GM23248 (cell line): Measurements from ENCODE around the gene SNRNP35. TPM values are rescaled to one million over a fixed set of nuclear protein-coding genes. Genes with fewer than 3 reads are reported as not detected.

Experiments
- DNase-seq: peaks from one replicate; pipeline ENCODE4 v3.0.0-alpha.2; 2015
- H2AFZ ChIP-seq: fragments of 200-600 bp; sonication (generic); 2 replicates; pipeline ENCODE4 v1.6.1; 2016; ENCODE audit warnings: antibody characterized with exemption
- H3F3A ChIP-seq: fragments of 200-600 bp; sonication (generic); 2 replicates; pipeline ENCODE4 v1.6.1; 2016; ENCODE audit warnings: mild to moderate bottlenecking, antibody characterized with exemption, mixed run types; ENCODE audit not compliant: insufficient read depth
- H3K27ac ChIP-seq: fragments of 200-600 bp; sonication (generic); 2 replicates; pipeline ENCODE4 v1.5.1; 2016; ENCODE audit warnings: mild to moderate bottlenecking
- H3K27me3 ChIP-seq: fragments of 200-600 bp; sonication (generic); replicated peaks from 2 replicates; pipeline ENCODE4 v1.6.1; 2016; ENCODE audit warnings: mild to moderate bottlenecking; ENCODE audit not compliant: insufficient read depth
- H3K36me3 ChIP-seq: fragments of 200-600 bp; sonication (generic); 2 replicates; pipeline ENCODE4 v1.6.1; 2016; ENCODE audit warnings: low read depth, mild to moderate bottlenecking
- H3K4me1 ChIP-seq: fragments of 200-600 bp; sonication (generic); 2 replicates; pipeline ENCODE4 v1.6.1; 2016; ENCODE audit warnings: mild to moderate bottlenecking; ENCODE audit not compliant: insufficient read depth
- H3K4me2 ChIP-seq: fragments of 200-600 bp; sonication (generic); one replicate; pipeline ENCODE4 v1.6.1; 2016; ENCODE audit warnings: mild to moderate bottlenecking; ENCODE audit not compliant: unreplicated experiment
- H3K4me3 ChIP-seq: fragments of 200-600 bp; sonication (generic); 2 replicates; pipeline ENCODE4 v1.5.1; 2016; ENCODE audit warnings: mild to moderate bottlenecking
- H3K79me2 ChIP-seq: fragments of 200-600 bp; sonication (generic); 2 replicates; pipeline ENCODE4 v1.6.1; 2016; ENCODE audit warnings: mild to moderate bottlenecking; ENCODE audit not compliant: insufficient read depth
- H3K9ac ChIP-seq: fragments of 200-600 bp; sonication (generic); 2 replicates; pipeline ENCODE4 v1.6.1; 2016; ENCODE audit warnings: mild to moderate bottlenecking
- H3K9me2 ChIP-seq: fragments of 200-600 bp; sonication (generic); 2 replicates; pipeline ENCODE4 v1.6.1; 2016; ENCODE audit warnings: mixed run types, mild to moderate bottlenecking, moderate library complexity; ENCODE audit not compliant: insufficient read depth
- H3K9me3 ChIP-seq: fragments of 200-600 bp; sonication (generic); one replicate; pipeline ENCODE4 v1.6.1; 2017; ENCODE audit warnings: low read depth
- H4K20me1 ChIP-seq: fragments of 200-600 bp; sonication (generic); 2 replicates; pipeline ENCODE4 v1.6.0; 2016; ENCODE audit not compliant: insufficient read depth
- EZH2 ChIP-seq: fragments of 200-600 bp; sonication (generic); IDR thresholded peaks from 2 replicates; pipeline ENCODE4 v1.6.1; 2018; ENCODE audit warnings: antibody characterized with exemption, mild to moderate bottlenecking; ENCODE audit not compliant: insufficient read depth, poor library complexity, severe bottlenecking
- EZH2phosphoT487 ChIP-seq: fragments of 200-600 bp; sonication (generic); IDR thresholded peaks from 2 replicates; pipeline ENCODE4 v1.6.1; 2018; ENCODE audit warnings: antibody characterized with exemption, moderate library complexity, mild to moderate bottlenecking, low read depth; ENCODE audit not compliant: insufficient read depth
- WGBS, 2 experiments: methylation state at CpG; one replicate each; pipeline ENCODE4 v1.1.6; 2015 to 2017; ENCODE audit warnings: low lambda C conversion rate in 2 of 2, low coverage in 1 of 2; ENCODE audit errors: missing lambda C conversion rate in 2 of 2; 5-methylcytosine and 5-hydroxymethylcytosine counted together
- in situ Hi-C: fragments of 300-500 bp; cut with MboI; formaldehyde crosslinking; loops from 2 replicates; pipeline ENCODE4 v1.15.0; 2020
- polyA plus RNA-seq: library from polyadenylated mRNA; unstranded; fragments of >200 nt; fragmentation: Nextera tagmentation; extraction: Ambion mirVana; gene quantifications from 2 replicates; pipeline ENCODE4 v1.2.1, GENCODE V29; 2016
- total RNA-seq: library from RNA; depleted of rRNA; stranded (reverse); fragments of >200 nt; shearing (Covaris generic); gene quantifications from 2 replicates; pipeline ENCODE4 v1.2.3, GENCODE V29; 2014

Gene SNRNP35
- total and polyA plus RNA-seq, 2 experiments from 2014 or later: 9.8 to 17.6 TPM

DNA sequence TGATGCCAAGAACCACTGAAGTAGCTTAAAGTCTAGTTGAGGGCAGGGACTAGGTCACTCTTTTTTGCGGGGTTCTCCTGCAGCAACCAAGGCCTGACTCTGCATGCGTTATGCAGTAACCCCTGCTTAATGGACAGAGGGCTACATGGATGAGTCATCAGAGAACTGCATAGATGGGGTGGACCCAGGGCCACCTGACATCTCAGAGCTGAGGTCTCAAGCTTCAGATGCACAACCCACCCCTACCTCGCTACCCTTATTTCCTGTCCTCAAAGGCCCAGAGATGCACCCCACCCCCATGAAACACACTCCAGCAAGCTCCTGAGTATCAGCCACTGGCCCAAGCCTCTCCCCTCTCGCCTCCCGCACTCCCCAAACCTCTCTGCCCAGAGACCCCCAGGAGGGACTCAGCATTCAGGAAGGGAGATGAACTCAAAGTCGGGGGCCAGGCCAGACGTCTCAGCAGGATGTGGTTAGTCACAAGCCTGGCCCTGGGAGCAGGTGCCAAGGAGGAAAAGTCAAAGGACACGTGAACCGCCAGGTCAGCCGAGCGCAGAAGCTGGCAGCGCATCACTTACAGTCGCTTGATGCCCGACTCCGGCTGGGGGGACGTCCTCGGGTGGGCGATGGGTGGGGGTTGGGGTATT is 25.8 kb downstream of the SNRNP35 start:
- no peak for TF ChIP-seq EZH2
- no peak for TF ChIP-seq EZH2phosphoT487
- H3K9ac ChIP-seq: no peak overlapping the region

DNA sequence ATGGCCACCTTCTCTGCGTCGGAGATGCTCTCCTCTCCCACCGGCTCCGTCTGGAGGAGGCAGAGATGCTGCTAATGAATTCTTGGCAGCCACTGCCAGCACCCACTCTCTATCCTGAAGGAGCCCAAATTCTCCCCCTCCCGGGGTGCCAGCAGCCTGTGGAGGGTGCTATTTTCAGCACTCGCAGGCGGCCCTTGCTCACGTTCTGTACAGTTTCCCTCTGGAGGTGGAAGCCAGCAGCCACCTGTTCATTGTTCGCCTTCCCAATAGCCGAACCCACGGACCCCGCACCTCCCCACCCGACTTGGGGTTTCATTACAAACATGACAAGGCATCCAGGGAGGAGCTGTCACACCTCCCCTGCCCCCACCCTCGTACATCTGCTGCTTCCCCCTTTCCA is 27.8 kb downstream of the SNRNP35 start:
- Histone ChIP-seq H3K9ac (no peak overlapping the region), H4K20me1 (no peaks in the 10 kb centered on the region), H3K4me1 (no peaks in the 10 kb centered on the region), H3F3A (no peaks in the 10 kb centered on the region), H2AFZ (no peak overlapping the region), H3K79me2 (no peaks in the 10 kb centered on the region), H3K27ac (no peak overlapping the region), H3K9me2 (no peaks in the 10 kb centered on the region), H3K9me3 (no peaks in the 10 kb centered on the region), H3K27me3 (no peaks in the 10 kb centered on the region), H3K4me2 (no peak overlapping the region), H3K4me3 (no peak overlapping the region), H3K36me3 (no peaks in the 10 kb centered on the region)
- DNase-seq: no peak
- 77 to 88% methylated on average over 14 of the region's 14 CpGs for WGBS, 2 experiments
- TF ChIP-seq EZH2 (no peak), EZH2phosphoT487 (no peak)
- in situ Hi-C loops: no loop called here

More for the DNA sequence above, 25.8 kb downstream of the SNRNP35 start:
- no peaks in the 10 kb centered on the region for H3K27me3 ChIP-seq
- H3K4me1 ChIP-seq: no peaks in the 10 kb centered on the region
- no peak overlapping the region for H3K4me3 ChIP-seq
- no peaks in the 10 kb centered on the region for H3F3A ChIP-seq
- 77 to 83% methylated on average over 11 to 18 of the region's 18 CpGs for WGBS, 2 experiments
- no peaks in the 10 kb centered on the region for H3K9me2 ChIP-seq
- in situ Hi-C loops: no loop called here
- H3K27ac ChIP-seq: no peak overlapping the region
- H3K36me3 ChIP-seq: no peaks in the 10 kb centered on the region
- no peaks in the 10 kb centered on the region for H3K9me3 ChIP-seq
- no peak for DNase-seq
- H2AFZ ChIP-seq: no peak overlapping the region
- H4K20me1 ChIP-seq: no peaks in the 10 kb centered on the region
- no peaks in the 10 kb centered on the region for H3K79me2 ChIP-seq
- H3K4me2 ChIP-seq: no peak overlapping the region

DNA sequence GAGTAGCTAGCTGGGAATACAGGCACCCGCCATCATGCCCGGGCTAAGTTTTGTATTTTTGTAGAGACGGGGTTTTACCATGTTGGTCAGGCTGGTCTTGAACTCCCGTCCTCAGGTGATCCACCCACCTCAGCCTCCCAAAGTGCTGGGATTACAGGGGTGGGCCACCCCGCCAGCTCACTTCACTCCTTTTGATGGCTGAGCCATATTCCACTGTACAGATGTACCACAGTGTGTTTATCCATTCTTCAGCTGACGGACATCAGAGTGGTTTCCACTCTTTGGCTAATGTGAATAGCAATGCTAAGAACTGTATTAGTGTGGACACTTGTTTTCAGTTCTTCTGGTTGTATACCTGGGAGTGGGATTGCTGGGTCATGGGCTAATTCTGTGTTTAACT is 29.5 kb downstream of the SNRNP35 start:
- in situ Hi-C loops: no loop called here
- no peaks in the 10 kb centered on the region for H3K4me1 ChIP-seq
- no peak for TF ChIP-seq EZH2
- no peak for TF ChIP-seq EZH2phosphoT487

DNA sequence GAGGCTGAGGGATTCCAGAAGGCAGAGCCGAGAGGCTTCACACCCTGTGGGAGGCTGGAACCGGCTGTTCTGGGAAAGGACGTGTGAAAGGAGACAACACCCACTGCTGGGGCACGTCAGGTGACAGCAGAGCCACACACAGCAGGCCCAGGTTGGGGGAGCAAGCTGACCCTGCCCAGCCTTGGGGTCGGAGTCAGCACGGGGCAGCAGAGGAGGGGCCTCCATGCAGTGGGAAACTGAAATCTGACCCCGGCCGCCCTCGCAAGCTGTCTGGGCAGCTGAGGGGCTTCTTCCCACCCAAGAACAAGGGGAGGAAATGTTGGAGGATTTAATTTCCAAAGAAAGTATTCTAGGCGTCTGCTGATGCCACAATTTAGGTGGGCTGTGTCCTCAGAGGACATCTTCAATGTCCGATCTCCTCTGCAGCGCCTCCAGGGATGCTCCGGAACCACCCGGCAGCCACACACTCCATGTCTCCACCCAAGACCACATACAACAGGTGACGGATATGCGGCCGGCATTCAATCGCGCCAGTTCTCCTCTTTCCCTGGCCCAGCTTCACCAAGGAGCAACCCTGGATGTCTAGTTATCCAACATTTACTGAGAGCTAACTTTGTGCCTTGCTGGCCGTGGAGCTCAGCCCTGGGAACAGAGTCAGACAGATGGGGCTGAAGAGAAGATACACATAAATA is 30.7 kb downstream of the SNRNP35 start:
- 88 to 89% methylated on average over 20 of the region's 20 CpGs for WGBS, 2 experiments
- H3K4me2 ChIP-seq: no peak overlapping the region
- H3K9me3 ChIP-seq: no peaks in the 10 kb centered on the region
- H3K36me3 ChIP-seq: no peaks in the 10 kb centered on the region
- no peak overlapping the region for H3K9ac ChIP-seq
- TF ChIP-seq EZH2 (no peak), EZH2phosphoT487 (no peak)
- H4K20me1 ChIP-seq: no peaks in the 10 kb centered on the region
- no peak overlapping the region for H2AFZ ChIP-seq
- no peaks in the 10 kb centered on the region for H3F3A ChIP-seq
- H3K4me1 ChIP-seq: no peaks in the 10 kb centered on the region
- H3K9me2 ChIP-seq: no peaks in the 10 kb centered on the region
- DNase-seq: no peak
- no peaks in the 10 kb centered on the region for H3K79me2 ChIP-seq
- H3K27ac ChIP-seq: no peak overlapping the region
- in situ Hi-C loops: no loop called here
- no peak overlapping the region for H3K4me3 ChIP-seq
- no peaks in the 10 kb centered on the region for H3K27me3 ChIP-seq

More for the DNA sequence above, 29.5 kb downstream of the SNRNP35 start:
- no peaks in the 10 kb centered on the region for H3K27me3 ChIP-seq
- H3K79me2 ChIP-seq: no peaks in the 10 kb centered on the region
- no peak overlapping the region for H3K4me2 ChIP-seq
- H3K36me3 ChIP-seq: no peaks in the 10 kb centered on the region
- WGBS, 2 experiments: 93 to 99% methylated on average over 6 of the region's 6 CpGs
- H4K20me1 ChIP-seq: no peaks in the 10 kb centered on the region
- no peak overlapping the region for H3K4me3 ChIP-seq
- H3K9ac ChIP-seq: no peak overlapping the region
- H2AFZ ChIP-seq: no peak overlapping the region
- no peaks in the 10 kb centered on the region for H3F3A ChIP-seq
- no peaks in the 10 kb centered on the region for H3K9me3 ChIP-seq
- no peak overlapping the region for H3K27ac ChIP-seq
- H3K9me2 ChIP-seq: no peaks in the 10 kb centered on the region
- DNase-seq: no peak
